ENCODE data around the gene TAC3.
"Not testable (repeated sequence)": the region's sequence is repeated elsewhere in the genome, so short reads cannot be mapped to it uniquely, and the experiment has no call there.

TAC3 gene

GRCh38 chr12:57019983-57020719 lies 3.8 kb upstream of the TAC3 start:
- DNase-seq (ENCODE audit: low read depth), result no peak
- TF ChIP-seq CTCF (conservative IDR thresholded peaks at IDR 0.05; ENCODE audit: low read depth, low read length), result no peak
- H3K4me3 ChIP-seq (ENCODE audit: low read length), result no peak overlapping the region

- TF ChIP-seq CTCF (conservative IDR thresholded peaks at IDR 0.05; ENCODE audit: low read depth, low read length), result no peak
- no peak for DNase-seq (ENCODE audit: low read depth)
- no peak overlapping the region for H3K4me3 ChIP-seq (ENCODE audit: low read length)
Observed at GRCh38 chr12:57018906-57019305, 2.6 kb upstream of the TAC3 start.

GRCh38 chr12:57018353-57018752 lies 2.0 kb upstream of the TAC3 start:
- not testable (repeated sequence) for H3K4me3 ChIP-seq (ENCODE audit: low read length)

GRCh38 chr12:57012600-57013465 lies 3.5 kb downstream of the TAC3 start:
- DNase-seq (ENCODE audit: low read depth), result no peak
- H3K4me3 ChIP-seq (ENCODE audit: low read length), result no peak overlapping the region
- peak; percentile 11 for TF ChIP-seq CTCF (conservative IDR thresholded peaks at IDR 0.05; ENCODE audit: low read depth, low read length)

More at GRCh38 chr12:57018353-57018752, 2.0 kb upstream of the TAC3 start:
- not testable (repeated sequence) for DNase-seq (ENCODE audit: low read depth)

- DNase-seq (ENCODE audit: low read depth), result no peak
- TF ChIP-seq CTCF (conservative IDR thresholded peaks at IDR 0.05; ENCODE audit: low read depth, low read length), result no peak
- no peak overlapping the region for H3K4me3 ChIP-seq (ENCODE audit: low read length)
Observed at GRCh38 chr12:57011438-57012424, 4.6 kb downstream of the TAC3 start.

GRCh38 chr12:57010627-57011247 lies 5.6 kb downstream of the TAC3 start:
- no peak for TF ChIP-seq CTCF (conservative IDR thresholded peaks at IDR 0.05; ENCODE audit: low read depth, low read length)
- H3K4me3 ChIP-seq (ENCODE audit: low read length), result no peak overlapping the region
- no peak for DNase-seq (ENCODE audit: low read depth)
